Neural progenitor cell (in vitro differentiated cells): ENCODE data around the gene SPATA18.

Experiments
- CTCF ChIP-seq: fragments of 200-600 bp; sonication (generic); IDR thresholded peaks from 2 replicates; pipeline ENCODE4 v1.5.1; 2017; ENCODE audit warnings: antibody characterized with exemption, mild to moderate bottlenecking
- EZH2 ChIP-seq: fragments of 200-600 bp; sonication (generic); IDR thresholded peaks from 2 replicates; pipeline ENCODE4 v1.6.1; 2017; ENCODE audit warnings: antibody characterized with exemption, mild to moderate bottlenecking, moderate library complexity

- TF ChIP-seq CTCF (no peak), EZH2 (no peak)
These were observed 65.5 kb downstream of the SPATA18 start for GRCh38 chr4:52116641-52117040.
